Posterior cingulate gyrus (tissue), 11 donors: Measurements from ENCODE around the gene NUP42.
A peak's percentile ranks its signal among the peaks of the same experiment; 100 is the strongest.

Experiments
- DNase-seq, 10 donors: peaks; one replicate each; pipeline versions ENCODE4 v3.0.0 to v3.0.0-alpha.2; 2020 to 2021; ENCODE audit warnings: mixed read lengths in 3 of 10
- intact Hi-C: fragments of 100-400 bp; cut with DNase I; formaldehyde crosslinking; loops from one replicate; pipeline ENCODE4 v1.15.1; 2023

The NUP42 gene

DNA sequence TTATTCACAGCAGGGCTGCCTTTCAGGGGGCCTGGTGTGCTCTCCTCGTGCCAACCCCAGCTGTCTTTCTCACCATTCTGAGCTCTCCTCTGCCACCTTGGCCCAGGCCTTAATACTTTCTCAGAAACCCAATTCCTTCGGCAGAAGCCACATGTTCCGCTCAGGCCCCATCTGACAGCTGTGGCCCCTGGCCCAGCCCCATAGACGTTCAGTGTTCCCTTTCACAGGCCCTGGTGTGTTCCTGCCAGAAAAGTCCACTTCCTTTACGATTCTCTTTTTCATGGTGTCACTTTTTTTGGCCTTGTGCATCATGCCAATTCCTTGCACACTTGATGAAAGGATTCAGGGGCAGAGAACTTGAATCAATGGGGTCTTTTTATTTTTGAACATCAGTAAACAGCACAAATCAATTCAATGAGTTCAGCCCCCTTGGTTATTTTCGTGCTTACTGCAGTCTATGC lies 48.8 kb downstream of the NUP42 start:
- intact Hi-C loops: no loop called here
- DNase-seq: peak; percentile 17 to 92 (median 46)

DNA sequence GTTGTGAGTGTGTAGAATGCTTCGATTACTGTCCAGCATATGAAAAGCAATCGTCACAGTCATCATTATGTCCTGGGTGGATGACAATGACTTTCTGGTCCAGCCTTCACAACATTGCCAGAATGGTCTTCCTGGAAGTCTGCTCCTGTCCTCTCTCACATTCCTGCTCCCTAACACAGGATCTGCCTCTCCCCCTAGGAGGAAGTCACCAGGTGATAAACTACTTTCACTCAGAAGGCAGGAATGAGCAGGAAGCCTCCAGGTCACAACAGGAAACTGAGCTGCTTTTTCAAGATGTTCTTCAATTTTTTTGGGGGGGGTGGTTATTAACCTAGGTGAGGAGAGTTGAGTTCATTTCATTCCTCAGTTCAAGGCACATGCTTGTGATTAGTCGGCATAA lies 51.1 kb downstream of the NUP42 start:
- DNase-seq: no peak
- intact Hi-C loops: no loop called here

DNA sequence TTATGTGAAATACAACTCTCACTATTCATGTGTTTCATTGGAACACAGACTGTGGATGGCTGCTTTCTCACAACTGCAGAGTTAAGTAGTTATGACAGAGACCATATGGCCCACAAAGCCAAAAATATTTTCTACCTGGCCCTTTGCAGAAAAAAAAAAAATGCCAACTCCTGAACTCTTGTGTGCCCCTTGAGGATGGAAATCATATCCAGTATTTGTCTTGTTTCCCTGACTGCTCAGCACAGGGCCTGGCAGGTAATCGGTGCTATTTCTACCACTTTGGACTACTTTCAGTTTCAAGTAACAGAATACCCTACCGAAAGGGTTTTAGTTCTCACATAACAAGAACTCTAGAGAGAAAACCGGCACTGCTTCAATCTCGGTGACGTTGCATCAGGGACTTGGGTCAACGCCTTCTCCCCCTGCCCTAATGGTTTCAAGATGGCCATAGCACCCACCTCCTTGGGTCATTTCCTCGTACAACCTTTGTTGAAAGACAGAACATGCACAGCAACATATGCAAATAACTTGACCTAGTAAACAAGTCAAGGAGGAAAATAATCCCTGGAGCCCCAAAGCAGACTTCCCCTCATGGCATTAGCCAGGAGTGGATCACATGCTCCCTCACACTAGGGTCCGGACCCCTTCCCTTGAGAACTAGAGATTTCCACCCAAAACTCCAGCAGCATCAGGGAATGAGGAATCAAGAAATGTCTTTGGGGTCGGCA lies 52.9 kb downstream of the NUP42 start:
- intact Hi-C loops: no loop called here
- no peak for DNase-seq

DNA sequence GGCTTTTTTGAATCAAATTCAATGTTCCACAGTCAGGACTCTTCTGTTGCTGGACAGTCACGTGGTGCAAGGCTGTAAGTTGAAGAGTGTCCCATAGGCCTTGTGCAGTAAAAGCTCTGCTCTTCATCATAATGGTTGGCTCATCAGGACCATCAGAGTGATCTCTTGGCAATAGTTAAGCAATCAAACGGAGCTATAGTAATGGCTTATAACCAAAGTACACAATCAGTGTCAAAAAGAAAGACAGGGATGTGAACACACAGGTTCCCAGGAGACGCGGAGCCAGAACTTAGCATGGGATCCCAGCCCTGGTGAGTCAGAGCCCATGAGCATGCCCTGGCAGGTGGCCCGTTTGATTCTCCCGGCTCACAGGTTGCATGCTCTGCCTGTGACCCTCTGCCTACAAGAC lies 54.0 kb downstream of the NUP42 start:
- intact Hi-C loops: no loop called here
- no peak for DNase-seq

DNA sequence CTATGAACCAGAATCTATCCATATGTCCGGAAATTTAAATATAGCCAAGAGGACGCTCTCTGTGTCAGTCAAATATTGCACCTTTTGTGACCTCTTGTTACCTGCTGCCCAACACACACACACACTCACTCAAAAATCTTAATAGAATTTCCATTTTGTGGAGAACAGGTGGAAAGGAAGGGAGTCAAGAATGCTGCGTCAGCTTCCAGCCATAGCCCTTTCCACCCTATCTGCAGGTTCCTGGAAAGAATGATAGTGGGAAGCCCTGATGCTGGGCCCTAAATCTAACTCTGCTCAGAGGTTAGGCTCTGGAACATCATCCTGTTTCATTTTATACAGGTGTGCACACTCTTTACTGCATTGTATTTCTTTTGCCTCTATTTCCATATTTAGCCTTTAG lies 55.2 kb downstream of the NUP42 start:
- intact Hi-C loops: no loop called here
- no peak for DNase-seq

DNA sequence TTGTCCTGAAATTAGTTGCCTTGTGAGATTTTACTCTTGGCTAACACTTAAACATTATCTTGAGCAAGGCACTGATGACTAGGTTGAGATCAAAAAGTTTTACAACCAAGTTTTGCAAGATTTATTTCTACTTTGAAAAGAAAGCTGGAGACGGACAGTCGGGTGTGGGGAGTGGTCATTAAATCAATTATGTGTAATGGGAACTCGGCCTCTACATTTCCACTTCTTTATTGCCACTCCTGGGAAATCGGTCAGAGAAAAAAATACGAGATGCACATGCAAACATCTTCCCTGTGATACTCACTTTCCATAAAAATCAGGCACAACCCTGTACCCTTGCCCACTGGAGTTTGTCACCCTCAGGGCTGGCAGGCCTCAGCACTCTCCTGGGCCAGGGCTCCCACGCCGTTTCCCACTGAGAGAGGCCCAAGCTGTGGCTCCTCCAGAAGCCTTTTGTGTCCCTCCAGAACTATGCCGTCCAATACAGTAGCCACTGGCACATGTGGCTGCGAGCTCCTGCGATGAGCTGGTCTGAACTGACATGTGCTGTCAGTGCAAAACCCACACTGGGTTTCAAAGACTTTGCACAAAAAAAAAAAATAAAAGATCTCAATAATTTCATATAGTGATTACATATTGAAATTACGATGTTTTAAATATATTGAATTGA lies 57.3 kb downstream of the NUP42 start:
- intact Hi-C loops: no loop called here

DNA sequence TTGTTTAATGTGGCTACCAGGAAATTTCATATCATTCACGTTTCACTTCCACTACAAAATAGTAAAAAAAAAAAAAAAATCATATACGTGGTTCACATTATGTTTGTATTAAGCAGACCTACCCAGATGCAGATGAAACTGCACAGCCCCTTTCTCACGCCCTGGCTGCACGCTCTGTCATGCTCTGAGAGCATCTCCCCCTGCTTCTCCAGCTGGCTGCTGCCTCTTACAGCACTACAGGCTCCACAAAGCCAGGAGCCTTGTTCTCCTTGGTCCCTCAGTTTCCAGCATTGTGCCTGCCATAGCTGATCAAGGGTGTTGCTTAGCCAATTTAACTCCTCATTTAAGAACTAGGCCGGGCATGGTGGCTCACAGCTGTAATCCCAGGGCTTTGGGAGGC lies 57.9 kb downstream of the NUP42 start:
- intact Hi-C loops: no loop called here
- peak in 1 of 10 donors; percentile 57 for DNase-seq

More for the DNA sequence above, 57.3 kb downstream of the NUP42 start:
- DNase-seq: peak in 1 of 10 donors; percentile 48

DNA sequence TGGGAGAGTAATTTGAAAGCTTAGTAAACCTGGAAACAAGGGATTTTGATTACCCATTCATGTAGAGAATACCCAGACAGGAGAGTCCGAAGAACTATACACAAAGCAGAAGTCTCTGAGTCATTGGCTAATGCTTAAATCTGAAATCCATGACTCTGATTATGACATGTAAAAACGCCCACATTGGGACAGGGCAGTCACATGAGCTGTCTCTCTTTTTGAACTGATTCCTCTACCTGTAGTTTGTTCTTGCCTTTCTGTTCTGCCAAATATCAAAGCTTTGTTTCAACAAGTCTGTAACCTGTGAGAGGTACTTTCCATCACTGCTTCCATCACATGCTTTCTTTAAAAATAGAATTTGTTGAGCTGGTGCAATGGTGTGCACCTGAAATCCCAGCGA lies 60.5 kb downstream of the NUP42 start:
- intact Hi-C loops: no loop called here
- no peak for DNase-seq

DNA sequence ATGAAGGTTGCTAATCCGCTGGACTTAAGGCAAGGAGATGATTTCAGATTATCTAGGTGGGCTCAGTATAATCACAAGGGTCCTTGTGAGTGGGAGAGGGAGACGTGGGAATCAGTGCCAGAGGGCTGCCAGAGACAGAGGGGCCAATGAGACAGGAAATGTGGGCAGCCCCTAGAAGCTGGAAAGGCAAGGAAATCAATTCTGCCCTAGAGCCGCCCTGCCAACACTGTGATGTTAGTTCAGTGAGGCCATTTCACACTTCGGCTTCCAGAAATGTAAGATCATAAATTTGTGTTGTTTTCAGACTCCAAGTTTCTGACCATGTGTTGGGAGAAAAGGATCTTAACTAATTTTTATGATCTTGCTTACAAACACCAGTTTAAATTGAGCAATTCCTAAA lies 61.1 kb downstream of the NUP42 start:
- intact Hi-C loops: no loop called here
- no peak for DNase-seq

DNA sequence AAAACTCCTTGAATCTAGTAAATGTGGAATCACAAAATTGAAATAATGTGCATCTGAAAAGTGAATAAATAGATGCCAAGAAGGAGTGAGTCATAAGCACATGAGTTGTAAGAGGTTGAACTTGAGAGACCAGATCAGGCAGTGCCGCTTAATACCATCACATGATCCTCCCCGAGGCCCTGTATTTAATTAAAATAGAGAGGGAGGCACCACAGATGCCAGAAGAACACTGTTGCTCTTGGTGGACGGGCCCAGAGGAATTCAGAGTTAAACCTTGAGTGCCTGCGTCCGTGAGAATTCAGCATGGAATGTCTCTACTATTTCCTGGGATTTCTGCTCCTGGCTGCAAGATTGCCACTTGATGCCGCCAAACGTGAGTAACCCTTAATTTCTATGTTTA lies 64.7 kb downstream of the NUP42 start, which contains the start of gene GPNMB:
Gene GPNMB (plus strand): TSS at position 221 of the 400 bp plus-strand sequence. CDS start 83 bp downstream, at position 304.
- DNase-seq: no peak
- intact Hi-C loops: no loop called here

DNA sequence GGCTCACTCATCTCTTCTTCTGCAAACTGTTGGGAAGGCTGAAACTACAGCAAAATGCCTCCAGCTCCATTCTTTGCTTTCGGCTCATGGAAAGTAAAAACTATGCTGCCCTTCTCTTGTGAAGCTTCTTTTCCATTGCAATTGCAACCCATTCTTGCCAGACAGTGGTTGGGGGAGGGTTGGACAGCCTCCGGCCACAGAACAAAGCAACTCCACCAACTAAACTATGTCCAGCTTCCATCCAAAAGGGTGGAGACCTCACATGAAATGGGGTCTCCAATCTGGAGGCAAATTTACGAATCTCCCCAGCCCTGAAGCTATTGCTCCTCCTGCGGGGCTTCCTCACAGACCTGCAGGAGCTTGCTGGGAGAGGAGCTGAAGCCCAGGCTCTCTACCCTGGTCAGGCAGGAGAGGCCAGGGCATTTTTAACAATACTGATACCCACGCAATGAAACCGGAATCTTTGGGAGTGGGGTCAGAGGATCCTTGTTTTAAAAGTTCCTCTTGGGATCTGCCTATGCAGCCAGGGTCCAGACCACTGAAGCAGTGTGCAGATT lies 65.3 kb downstream of the NUP42 start:
- intact Hi-C loops: no loop called here
- DNase-seq: peak in 1 of 10 donors; percentile 43

DNA sequence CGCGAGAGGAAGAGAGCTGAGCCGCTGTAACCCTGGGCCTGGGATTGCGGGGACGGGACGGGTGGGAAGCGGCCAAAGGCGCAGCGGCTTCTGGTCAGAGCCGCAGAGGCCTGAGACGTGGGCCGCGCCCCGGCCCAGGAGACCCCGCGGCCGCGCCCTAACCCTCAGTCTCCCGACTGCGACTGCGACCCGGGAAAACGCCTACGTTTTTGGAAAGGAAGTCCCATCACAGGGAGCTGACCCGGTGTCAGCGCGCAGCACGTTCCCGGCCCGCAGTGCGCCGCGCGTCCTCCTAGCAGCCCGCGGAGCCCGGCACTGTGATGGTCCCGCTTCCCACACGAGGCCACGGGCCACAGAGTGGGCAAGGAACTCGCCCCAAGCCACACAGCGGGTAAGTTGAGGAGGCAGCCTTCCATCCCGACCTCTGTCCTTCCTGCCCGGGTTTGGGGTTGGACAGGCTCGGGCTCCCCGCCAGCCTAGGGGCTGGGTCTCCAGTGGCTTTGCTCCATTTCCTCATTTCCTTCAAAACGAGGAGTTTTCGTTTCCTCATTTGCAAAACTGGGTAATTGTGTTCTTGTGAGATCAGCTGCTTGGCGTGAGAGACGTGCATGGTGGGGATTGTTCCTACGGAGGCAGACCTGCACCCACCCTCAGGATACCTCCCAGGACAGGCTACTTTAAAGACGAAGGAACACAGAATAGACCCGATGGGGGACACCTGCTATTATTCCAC lies 65.9 kb downstream of the NUP42 start:
- intact Hi-C loops: no loop called here
- peak in 2 of 10 donors; percentile 13 to 86 for DNase-seq

DNA sequence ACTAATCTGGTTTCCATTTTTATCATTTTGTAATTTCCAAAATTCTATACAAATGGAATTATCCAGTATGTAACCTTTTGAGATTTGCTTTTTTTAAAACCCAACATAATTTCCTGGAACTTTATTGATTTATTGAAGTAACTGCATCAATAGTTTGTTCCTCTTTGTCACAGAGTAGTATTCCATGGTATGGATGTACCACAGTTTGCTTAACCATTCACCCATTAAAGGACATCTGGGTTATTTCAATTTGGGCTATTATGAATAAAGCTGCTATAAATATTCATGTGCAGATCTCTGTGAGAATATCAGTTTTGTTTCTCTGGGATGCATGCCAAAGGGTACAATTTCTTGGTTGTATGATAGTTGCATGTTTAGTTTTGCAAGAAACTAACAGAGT lies 67.6 kb downstream of the NUP42 start:
- no peak for DNase-seq
- intact Hi-C loops: no loop called here
